BJ (cell line): ENCODE measurements around the gene ACACB. TPM values are rescaled to one million over a fixed set of nuclear protein-coding genes. Genes with fewer than 3 reads are reported as not detected.

ENCODE experiments used
- CTCF ChIA-PET: fragments of 350-600 bp; formaldehyde crosslinking; extraction: SDS; loops from one replicate; lab custom pipeline; 2021; ENCODE audit warnings: antibody characterized with exemption, inconsistent platforms; lab: Yijun Ruan, JAX
- POLR2A ChIA-PET: fragments of 300-600 bp; sonication (Branson Sonifier 250); formaldehyde crosslinking; extraction: SDS; loops from one replicate; lab custom pipeline; 2021; ENCODE audit warnings: antibody characterized with exemption; lab: Charles Lee
- DNase-seq: peaks from one replicate; pipeline ENCODE4 v3.0.0-alpha.2; 2011; ENCODE audit warnings: low read depth
- H3K27me3 ChIP-seq: 2 replicates; pipeline ENCODE4 v1.6.0; 2011; ENCODE audit warnings: low read length; ENCODE audit not compliant: control insufficient read depth, insufficient read depth
- H3K36me3 ChIP-seq: 2 replicates; pipeline ENCODE4 v1.5.1; 2011; ENCODE audit warnings: low read length; ENCODE audit not compliant: control insufficient read depth, insufficient read depth
- H3K4me3 ChIP-seq: 2 replicates; pipeline ENCODE4 v1.5.1; 2011; ENCODE audit warnings: low read depth, mild to moderate bottlenecking, control low read depth, low read length
- CTCF ChIP-seq: IDR thresholded peaks from 2 replicates; pipeline ENCODE4 v1.5.1; 2011; ENCODE audit warnings: low read depth, mild to moderate bottlenecking, control low read depth, inconsistent platforms, low read length, moderate library complexity; ENCODE audit not compliant: insufficient read depth
- polyA plus RNA-seq: library from polyadenylated mRNA; depleted of rRNA; stranded (reverse); fragments of >200 nt; gene quantifications from 2 replicates; pipeline ENCODE4 v1.2.3, GENCODE V29; 2011

Gene ACACB
- polyA plus RNA-seq, 1 experiment = 1.7 TPM

- no peaks in the 10 kb centered on the region; the same call in 1 of the 2 replicates for H3K36me3 ChIP-seq
- no peak for DNase-seq
- TF ChIP-seq CTCF = no peak
- H3K27me3 ChIP-seq = no peaks in the 10 kb centered on the region
- no peak overlapping the region for H3K4me3 ChIP-seq
- ChIA-PET CTCF (interaction anchor here (0.8 to 6.2 kb wide), 3 partner anchors 100 to 279 kb away, joined by 3 to 41 read pairs (median 4); no protein-coding TSS in a partner anchor), POLR2A (no interaction called here)
Observed at GRCh38 chr12:109114644-109115043, 1.7 kb upstream of the ACACB start.

DNA sequence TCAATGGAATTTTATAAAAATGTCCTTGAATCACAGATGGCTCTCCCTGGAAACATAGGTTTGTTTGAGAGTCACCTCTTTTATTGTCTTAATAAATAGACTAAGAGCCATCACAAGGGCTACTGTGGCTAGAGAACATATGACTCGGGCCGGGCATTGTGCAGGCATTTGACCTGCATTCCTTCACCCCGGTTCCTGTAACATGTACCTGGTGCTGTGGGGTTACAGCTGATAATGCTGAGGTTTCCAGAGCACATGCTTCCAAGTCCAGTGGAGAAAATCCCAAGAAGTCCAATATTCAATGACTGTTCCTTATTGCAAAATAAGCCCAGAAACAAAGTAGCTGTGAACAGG, 1.0 kb upstream of the ACACB start:
- Histone ChIP-seq H3K4me3 (no peak overlapping the region), H3K36me3 (no peaks in the 10 kb centered on the region), H3K27me3 (no peaks in the 10 kb centered on the region)
- no peak for TF ChIP-seq CTCF
- no peak for DNase-seq
- CTCF ChIA-PET = interaction anchor here (1.0 to 6.2 kb wide), 2 partner anchors 15 to 279 kb away, joined by 3 to 41 read pairs; no protein-coding TSS in a partner anchor
- POLR2A ChIA-PET = no interaction called here

- TF ChIP-seq CTCF = no peak
- Histone ChIP-seq H3K27me3 (no peaks in the 10 kb centered on the region), H3K36me3 (no peaks in the 10 kb centered on the region), H3K4me3 (no peak overlapping the region)
- POLR2A ChIA-PET = no interaction called here
- DNase-seq = no peak
- CTCF ChIA-PET = interaction anchor here (6.2 kb wide), 1 partner anchor 277 kb away, joined by 41 read pairs; no protein-coding TSS in a partner anchor
Observed at GRCh38 chr12:109116611-109116949, 193 bp downstream of the ACACB start.

GRCh38 chr12:109120095-109120494, 3.7 kb downstream of the ACACB start:
- H3K36me3 ChIP-seq = no peaks in the 10 kb centered on the region
- ChIA-PET POLR2A (no interaction called here), CTCF (interaction anchor here (0.6 to 2.2 kb wide), 3 partner anchors 8 to 274 kb away, joined by 3 to 11 read pairs (median 3); no protein-coding TSS in a partner anchor)
- no peaks in the 10 kb centered on the region for H3K27me3 ChIP-seq
- no peak for TF ChIP-seq CTCF
- DNase-seq = no peak
- no peak overlapping the region for H3K4me3 ChIP-seq

GRCh38 chr12:109120557-109120956, 4.2 kb downstream of the ACACB start:
- CTCF ChIA-PET = interaction anchor here (0.6 to 2.2 kb wide), 3 partner anchors 9 to 274 kb away, joined by 3 to 11 read pairs (median 3); no protein-coding TSS in a partner anchor
- H3K4me3 ChIP-seq = no peak overlapping the region
- POLR2A ChIA-PET = no interaction called here
- DNase-seq = no peak
- no peak for TF ChIP-seq CTCF
- H3K27me3 ChIP-seq = no peaks in the 10 kb centered on the region
- H3K36me3 ChIP-seq = no peaks in the 10 kb centered on the region
